ENCODE data around the gene HERC2. TPM values are rescaled to one million over a fixed set of nuclear protein-coding genes. Genes with fewer than 3 reads are reported as not detected.

HERC2 gene
- total and polyA plus RNA-seq, 2 of the 13 experiments (the other 11 are each of a cell fraction or from before 2014, with no cell fraction given) = 17.6 to 24.8 TPM

DNA sequence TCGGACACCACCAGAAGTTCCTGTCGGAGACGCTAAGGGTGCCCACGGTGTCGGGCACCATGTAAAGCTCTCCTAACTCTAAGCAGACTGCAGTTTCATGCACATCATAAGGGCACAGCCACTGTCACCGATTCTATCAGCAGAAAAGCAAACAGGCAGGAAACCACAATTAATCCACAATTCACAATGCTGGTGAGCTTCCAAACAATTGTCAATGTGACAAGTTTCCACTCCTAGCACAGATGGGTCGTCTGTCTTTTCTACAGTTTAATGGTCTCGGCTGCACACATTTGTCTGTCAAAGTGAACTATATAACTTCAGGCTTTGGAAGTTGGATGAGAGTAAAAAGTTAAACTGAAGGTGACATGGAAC, 214.1 kb downstream of the HERC2 start:
- Histone ChIP-seq H3K79me2 (ENCODE audit: insufficient read depth, low read length) (no peaks in the 10 kb centered on the region), H3K9ac (ENCODE audit: insufficient read depth, low read depth, low read length) (no peak overlapping the region), H3K4me1 (ENCODE audit: insufficient read depth, low read length) (peaks cover 12% of the 10 kb centered on the region), H3K27me3 (ENCODE audit: control insufficient read depth in 1 of 2, insufficient read depth in 2 of 2, low read length in 2 of 2) (peaks cover 6 to 26% of the 10 kb centered on the region in 2 experiments), H3K9me3 (ENCODE audit: low read length) (no peaks in the 10 kb centered on the region), H2AFZ (ENCODE audit: low read length) (no peak overlapping the region), H3K4me2 (ENCODE audit: low read depth, low read length) (no peak overlapping the region), H3K36me3 (replicated peaks in 1 of 2; ENCODE audit: control insufficient read depth in 1 of 2, insufficient read depth in 2 of 2, low read length in 2 of 2) (peaks cover 7 to 15% of the 10 kb centered on the region in 2 experiments; a peak in 3 of 5 replicates), H3K27ac (ENCODE audit: extremely low read length, insufficient read depth, low read length) (no peak overlapping the region), H3K4me3 (replicated peaks in 1 of 3; ENCODE audit: insufficient read depth in 1 of 3, low read depth in 2 of 3, low read length in 3 of 3) (no peak overlapping the region), H4K20me1 (ENCODE audit: insufficient read depth, low read length) (no peaks in the 10 kb centered on the region)
- intact Hi-C loops (cut with micrococcal nuclease; ENCODE audit: unreplicated experiment) (no loop called here), in situ Hi-C loops (cut with HindIII; ENCODE audit: extremely low pct_ligation_motif_present, low pct_unique_long_range_greater_than_20kb) (no loop called here)
- POLR2A ChIA-PET = no interaction called here
- BruUV-seq (replicated peaks) = no TSS peak
- CTCF ChIA-PET (ENCODE audit: low intra/inter-chr PET ratio, low total read pairs) = no interaction called here
- FAIRE-seq (no peak), DNase-seq (ENCODE audit: low spot score) (no peak), ATAC-seq (no peak)
- TF ChIP-seq STAG1 (CRISPR knock-in tag; IDR thresholded peaks at IDR 0.05) = no peak
- TF ChIP-seq HHEX (CRISPR knock-in tag; IDR thresholded peaks at IDR 0.05) = no peak
- TF ChIP-seq RCOR2 (CRISPR knock-in tag; IDR thresholded peaks at IDR 0.05) = no peak
- TF ChIP-seq, protein P1, sequence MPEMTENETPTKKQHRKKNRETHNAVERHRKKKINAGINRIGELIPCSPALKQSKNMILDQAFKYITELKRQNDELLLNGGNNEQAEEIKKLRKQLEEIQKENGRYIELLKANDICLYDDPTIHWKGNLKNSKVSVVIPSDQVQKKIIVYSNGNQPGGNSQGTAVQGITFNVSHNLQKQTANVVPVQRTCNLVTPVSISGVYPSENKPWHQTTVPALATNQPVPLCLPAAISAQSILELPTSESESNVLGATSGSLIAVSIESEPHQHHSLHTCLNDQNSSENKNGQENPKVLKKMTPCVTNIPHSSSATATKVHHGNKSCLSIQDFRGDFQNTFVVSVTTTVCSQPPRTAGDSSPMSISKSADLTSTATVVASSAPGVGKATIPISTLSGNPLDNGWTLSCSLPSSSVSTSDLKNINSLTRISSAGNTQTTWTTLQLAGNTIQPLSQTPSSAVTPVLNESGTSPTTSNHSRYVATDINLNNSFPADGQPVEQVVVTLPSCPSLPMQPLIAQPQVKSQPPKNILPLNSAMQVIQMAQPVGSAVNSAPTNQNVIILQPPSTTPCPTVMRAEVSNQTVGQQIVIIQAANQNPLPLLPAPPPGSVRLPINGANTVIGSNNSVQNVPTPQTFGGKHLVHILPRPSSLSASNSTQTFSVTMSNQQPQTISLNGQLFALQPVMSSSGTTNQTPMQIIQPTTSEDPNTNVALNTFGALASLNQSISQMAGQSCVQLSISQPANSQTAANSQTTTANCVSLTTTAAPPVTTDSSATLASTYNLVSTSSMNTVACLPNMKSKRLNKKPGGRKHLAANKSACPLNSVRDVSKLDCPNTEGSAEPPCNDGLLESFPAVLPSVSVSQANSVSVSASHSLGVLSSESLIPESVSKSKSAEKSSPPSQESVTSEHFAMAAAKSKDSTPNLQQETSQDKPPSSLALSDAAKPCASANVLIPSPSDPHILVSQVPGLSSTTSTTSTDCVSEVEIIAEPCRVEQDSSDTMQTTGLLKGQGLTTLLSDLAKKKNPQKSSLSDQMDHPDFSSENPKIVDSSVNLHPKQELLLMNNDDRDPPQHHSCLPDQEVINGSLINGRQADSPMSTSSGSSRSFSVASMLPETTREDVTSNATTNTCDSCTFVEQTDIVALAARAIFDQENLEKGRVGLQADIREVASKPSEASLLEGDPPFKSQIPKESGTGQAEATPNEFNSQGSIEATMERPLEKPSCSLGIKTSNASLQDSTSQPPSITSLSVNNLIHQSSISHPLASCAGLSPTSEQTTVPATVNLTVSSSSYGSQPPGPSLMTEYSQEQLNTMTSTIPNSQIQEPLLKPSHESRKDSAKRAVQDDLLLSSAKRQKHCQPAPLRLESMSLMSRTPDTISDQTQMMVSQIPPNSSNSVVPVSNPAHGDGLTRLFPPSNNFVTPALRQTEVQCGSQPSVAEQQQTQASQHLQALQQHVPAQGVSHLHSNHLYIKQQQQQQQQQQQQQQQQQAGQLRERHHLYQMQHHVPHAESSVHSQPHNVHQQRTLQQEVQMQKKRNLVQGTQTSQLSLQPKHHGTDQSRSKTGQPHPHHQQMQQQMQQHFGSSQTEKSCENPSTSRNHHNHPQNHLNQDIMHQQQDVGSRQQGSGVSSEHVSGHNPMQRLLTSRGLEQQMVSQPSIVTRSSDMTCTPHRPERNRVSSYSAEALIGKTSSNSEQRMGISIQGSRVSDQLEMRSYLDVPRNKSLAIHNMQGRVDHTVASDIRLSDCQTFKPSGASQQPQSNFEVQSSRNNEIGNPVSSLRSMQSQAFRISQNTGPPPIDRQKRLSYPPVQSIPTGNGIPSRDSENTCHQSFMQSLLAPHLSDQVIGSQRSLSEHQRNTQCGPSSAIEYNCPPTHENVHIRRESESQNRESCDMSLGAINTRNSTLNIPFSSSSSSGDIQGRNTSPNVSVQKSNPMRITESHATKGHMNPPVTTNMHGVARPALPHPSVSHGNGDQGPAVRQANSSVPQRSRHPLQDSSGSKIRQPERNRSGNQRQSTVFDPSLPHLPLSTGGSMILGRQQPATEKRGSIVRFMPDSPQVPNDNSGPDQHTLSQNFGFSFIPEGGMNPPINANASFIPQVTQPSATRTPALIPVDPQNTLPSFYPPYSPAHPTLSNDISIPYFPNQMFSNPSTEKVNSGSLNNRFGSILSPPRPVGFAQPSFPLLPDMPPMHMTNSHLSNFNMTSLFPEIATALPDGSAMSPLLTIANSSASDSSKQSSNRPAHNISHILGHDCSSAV (CRISPR knock-in tag; IDR thresholded peaks at IDR 0.05; ENCODE audit: borderline replicate concordance) = no peak
- no peak for TF ChIP-seq NCOA2 (CRISPR knock-in tag; IDR thresholded peaks at IDR 0.05)
- TF ChIP-seq, protein P2, sequence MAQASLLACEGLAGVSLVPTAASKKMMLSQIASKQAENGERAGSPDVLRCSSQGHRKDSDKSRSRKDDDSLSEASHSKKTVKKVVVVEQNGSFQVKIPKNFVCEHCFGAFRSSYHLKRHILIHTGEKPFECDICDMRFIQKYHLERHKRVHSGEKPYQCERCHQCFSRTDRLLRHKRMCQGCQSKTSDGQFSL (CRISPR knock-in tag; IDR thresholded peaks at IDR 0.05) = no peak
- no peak for TF ChIP-seq ZNF253 (CRISPR knock-in tag; IDR thresholded peaks at IDR 0.05; ENCODE audit: borderline replicate concordance)
- no peak for TF ChIP-seq ZNF790 (CRISPR knock-in tag; IDR thresholded peaks at IDR 0.05; ENCODE audit: borderline replicate concordance)
- TF ChIP-seq, protein P3, sequence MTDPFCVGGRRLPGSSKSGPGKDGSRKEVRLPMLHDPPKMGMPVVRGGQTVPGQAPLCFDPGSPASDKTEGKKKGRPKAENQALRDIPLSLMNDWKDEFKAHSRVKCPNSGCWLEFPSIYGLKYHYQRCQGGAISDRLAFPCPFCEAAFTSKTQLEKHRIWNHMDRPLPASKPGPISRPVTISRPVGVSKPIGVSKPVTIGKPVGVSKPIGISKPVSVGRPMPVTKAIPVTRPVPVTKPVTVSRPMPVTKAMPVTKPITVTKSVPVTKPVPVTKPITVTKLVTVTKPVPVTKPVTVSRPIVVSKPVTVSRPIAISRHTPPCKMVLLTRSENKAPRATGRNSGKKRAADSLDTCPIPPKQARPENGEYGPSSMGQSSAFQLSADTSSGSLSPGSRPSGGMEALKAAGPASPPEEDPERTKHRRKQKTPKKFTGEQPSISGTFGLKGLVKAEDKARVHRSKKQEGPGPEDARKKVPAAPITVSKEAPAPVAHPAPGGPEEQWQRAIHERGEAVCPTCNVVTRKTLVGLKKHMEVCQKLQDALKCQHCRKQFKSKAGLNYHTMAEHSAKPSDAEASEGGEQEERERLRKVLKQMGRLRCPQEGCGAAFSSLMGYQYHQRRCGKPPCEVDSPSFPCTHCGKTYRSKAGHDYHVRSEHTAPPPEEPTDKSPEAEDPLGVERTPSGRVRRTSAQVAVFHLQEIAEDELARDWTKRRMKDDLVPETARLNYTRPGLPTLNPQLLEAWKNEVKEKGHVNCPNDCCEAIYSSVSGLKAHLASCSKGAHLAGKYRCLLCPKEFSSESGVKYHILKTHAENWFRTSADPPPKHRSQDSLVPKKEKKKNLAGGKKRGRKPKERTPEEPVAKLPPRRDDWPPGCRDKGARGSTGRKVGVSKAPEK (CRISPR knock-in tag; IDR thresholded peaks at IDR 0.05; ENCODE audit: borderline replicate concordance) = no peak
- no peak for TF ChIP-seq EP300 (IDR thresholded peaks at IDR 0.05; ENCODE audit: low read depth in 2 of 2, low read length in 2 of 2)
- TF ChIP-seq EP300 (CRISPR knock-in tag; IDR thresholded peaks at IDR 0.05; ENCODE audit: borderline replicate concordance) = no peak
- TF ChIP-seq ASH2L (IDR thresholded peaks at IDR 0.05; ENCODE audit: insufficient read length, low read depth, low read length) = no peak
- no peak for TF ChIP-seq MAFF (IDR thresholded peaks at IDR 0.05; ENCODE audit: low read depth, low read length)
- no peak for TF ChIP-seq ZFP90 (CRISPR knock-in tag; IDR thresholded peaks at IDR 0.05; ENCODE audit: borderline replicate concordance)
- whole genome bisulfite sequencing (ENCODE audit: low lambda C conversion rate) = 66% methylated on average over 3 of the region's 8 CpGs

Data from HepG2 (cell line).